ENCODE results near the gene ARHGEF10L.

GRCh38 chr1:17588048-17588871 is 48.8 kb downstream of the ARHGEF10L start:
- TF ChIP-seq CTCF (conservative IDR thresholded peaks at IDR 0.05) (no peak), ZFX (IDR thresholded peaks at IDR 0.05) (no peak)

Measured in C4-2B (cell line).